Body of pancreas (tissue), 4 donors: ENCODE measurements around the gene SMIM29. TPM values are rescaled to one million over a fixed set of nuclear protein-coding genes. Genes with fewer than 3 reads are reported as not detected.

Experiments
- ATAC-seq: fragments of 150-250 bp; one replicate; pipeline ENCODE4 v1.9.1; 2016
- DNase-seq, 4 donors: peaks; one replicate each; pipeline ENCODE4 v3.0.0-alpha.2; 2019
- H3K27ac ChIP-seq, 4 donors: fragments of 200-600 bp; sonication (generic); 1 replicate in 3 of 4; 2 replicates in 1 of 4; pipeline versions ENCODE4 v1.5.1 to v1.6.1; 2016 to 2019; ENCODE audit warnings: mild to moderate bottlenecking in 1 of 4, mixed read lengths in 1 of 4, moderate library complexity in 1 of 4
- H3K27me3 ChIP-seq, 2 donors: fragments of 200-600 bp; sonication (generic); one replicate each; pipeline ENCODE4 v1.6.0; 2016; ENCODE audit warnings: mild to moderate bottlenecking in 1 of 2
- H3K36me3 ChIP-seq, 2 donors: fragments of 200-600 bp; sonication (generic); replicated peaks in 1 of 2; 2 replicates each; pipeline ENCODE4 v1.5.1; 2016; ENCODE audit warnings: low read depth in 2 of 2; ENCODE audit not compliant: insufficient read depth in 1 of 2
- H3K4me1 ChIP-seq: fragments of 200-600 bp; sonication (generic); one replicate; pipeline ENCODE4 v1.6.0; 2016
- H3K4me3 ChIP-seq, 2 donors: fragments of 200-600 bp; sonication (generic); 1 replicate in 1 of 2; 2 replicates in 1 of 2; pipeline ENCODE4 v1.5.1; 2016 to 2019
- H3K9me3 ChIP-seq, 3 donors: fragments of 200-600 bp; sonication (generic); 1 replicate in 2 of 3; 2 replicates in 1 of 3; pipeline ENCODE4 v1.5.1; 2016
- POLR2A ChIP-seq, 3 donors: fragments of 450-650 bp; IDR thresholded peaks; one replicate each; pipeline ENCODE4 v1.6.1; 2016; ENCODE audit warnings: antibody characterized with exemption in 3 of 3, mild to moderate bottlenecking in 2 of 3
- WGBS, 2 donors: methylation state at CpG; one replicate each; pipeline ENCODE4 v1.1.5; 2017; 5-methylcytosine and 5-hydroxymethylcytosine counted together
- intact Hi-C: fragments of 100-400 bp; cut with DNase I; formaldehyde crosslinking; loops from one replicate; pipeline ENCODE4 v1.15.1; 2023
- total RNA-seq, 2 donors: library from RNA; depleted of rRNA; stranded (reverse); fragments of >200 nt; gene quantifications; one replicate each; pipeline ENCODE4 v1.1.0, GENCODE V29; 2016
- TF ChIP-seq, protein P1 (sequence below), 7 experiments: fragments of 450-650 bp in 4 of 7; fragments of 200-600 bp in 3 of 7; sonication (generic) in 3 of 7; IDR thresholded peaks; one replicate each; pipeline ENCODE4 v1.5.1; 2016 to 2019; ENCODE audit warnings: antibody characterized with exemption in 7 of 7

The SMIM29 gene
- total RNA-seq, 2 donors from 2014 or later = 8.6 to 21.5 TPM

DNA sequence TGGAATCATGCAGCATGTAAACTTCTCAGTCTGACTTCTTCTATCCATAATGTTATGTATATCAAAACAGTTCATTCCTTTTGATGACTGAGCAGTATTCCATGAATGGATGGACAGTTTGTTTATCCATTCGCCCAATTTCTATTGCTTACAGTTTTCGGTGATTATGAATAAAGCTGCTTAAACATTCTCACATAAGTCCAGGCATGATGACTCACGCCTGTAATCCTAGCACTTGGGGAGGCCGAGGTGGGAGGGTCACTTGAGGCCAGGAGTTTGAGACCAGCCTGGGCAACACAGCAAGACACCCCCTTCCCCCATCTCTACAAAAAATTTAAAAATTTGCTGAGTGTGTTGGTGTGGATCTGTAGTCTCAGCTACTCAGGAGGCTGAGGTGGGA lies 35.0 kb downstream of the SMIM29 start:
- no peak for DNase-seq
- intact Hi-C loops = no loop called here
- WGBS, 2 donors = 79 to 93% methylated on average over 4 of the region's 4 CpGs
- ATAC-seq = no peak
- H3K9me3 ChIP-seq = no peaks in the 10 kb centered on the region
- H3K27me3 ChIP-seq = no peaks in the 10 kb centered on the region
- H3K4me1 ChIP-seq = no peaks in the 10 kb centered on the region
- no peak overlapping the region for H3K27ac ChIP-seq
- TF ChIP-seq POLR2A (IDR thresholded peaks at IDR 0.05) = no peak
- TF ChIP-seq, protein P1, sequence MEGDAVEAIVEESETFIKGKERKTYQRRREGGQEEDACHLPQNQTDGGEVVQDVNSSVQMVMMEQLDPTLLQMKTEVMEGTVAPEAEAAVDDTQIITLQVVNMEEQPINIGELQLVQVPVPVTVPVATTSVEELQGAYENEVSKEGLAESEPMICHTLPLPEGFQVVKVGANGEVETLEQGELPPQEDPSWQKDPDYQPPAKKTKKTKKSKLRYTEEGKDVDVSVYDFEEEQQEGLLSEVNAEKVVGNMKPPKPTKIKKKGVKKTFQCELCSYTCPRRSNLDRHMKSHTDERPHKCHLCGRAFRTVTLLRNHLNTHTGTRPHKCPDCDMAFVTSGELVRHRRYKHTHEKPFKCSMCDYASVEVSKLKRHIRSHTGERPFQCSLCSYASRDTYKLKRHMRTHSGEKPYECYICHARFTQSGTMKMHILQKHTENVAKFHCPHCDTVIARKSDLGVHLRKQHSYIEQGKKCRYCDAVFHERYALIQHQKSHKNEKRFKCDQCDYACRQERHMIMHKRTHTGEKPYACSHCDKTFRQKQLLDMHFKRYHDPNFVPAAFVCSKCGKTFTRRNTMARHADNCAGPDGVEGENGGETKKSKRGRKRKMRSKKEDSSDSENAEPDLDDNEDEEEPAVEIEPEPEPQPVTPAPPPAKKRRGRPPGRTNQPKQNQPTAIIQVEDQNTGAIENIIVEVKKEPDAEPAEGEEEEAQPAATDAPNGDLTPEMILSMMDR (IDR thresholded peaks at IDR 0.05) = no peak
- H3K36me3 ChIP-seq = no peaks in the 10 kb centered on the region
- H3K4me3 ChIP-seq = no peak overlapping the region

- Histone ChIP-seq H3K9me3 (no peaks in the 10 kb centered on the region), H3K4me1 (no peaks in the 10 kb centered on the region), H3K27me3 (no peaks in the 10 kb centered on the region), H3K36me3 (no peaks in the 10 kb centered on the region), H3K27ac (no peak overlapping the region), H3K4me3 (no peak overlapping the region)
- TF ChIP-seq, protein P1 (IDR thresholded peaks at IDR 0.05) = no peak
- no peak for ATAC-seq
- 64 to 75% methylated on average over 4 of the region's 4 CpGs for WGBS, 2 donors
- intact Hi-C loops = no loop called here
- no peak for DNase-seq
Observed at GRCh38 chr6:34207695-34208443, 40.9 kb downstream of the SMIM29 start.

GRCh38 chr6:34206726-34207125 lies 42.1 kb downstream of the SMIM29 start:
- 63 to 67% methylated on average over 7 of the region's 7 CpGs for WGBS, 2 donors
- Histone ChIP-seq H3K9me3 (no peaks in the 10 kb centered on the region), H3K27me3 (no peaks in the 10 kb centered on the region), H3K4me1 (no peaks in the 10 kb centered on the region), H3K36me3 (no peaks in the 10 kb centered on the region), H3K27ac (no peak overlapping the region), H3K4me3 (no peak overlapping the region)
- DNase-seq (no peak), ATAC-seq (no peak)
- intact Hi-C loops = no loop called here
- no peak for TF ChIP-seq POLR2A (IDR thresholded peaks at IDR 0.05)
- TF ChIP-seq, protein P1 (IDR thresholded peaks at IDR 0.05) = no peak

DNA sequence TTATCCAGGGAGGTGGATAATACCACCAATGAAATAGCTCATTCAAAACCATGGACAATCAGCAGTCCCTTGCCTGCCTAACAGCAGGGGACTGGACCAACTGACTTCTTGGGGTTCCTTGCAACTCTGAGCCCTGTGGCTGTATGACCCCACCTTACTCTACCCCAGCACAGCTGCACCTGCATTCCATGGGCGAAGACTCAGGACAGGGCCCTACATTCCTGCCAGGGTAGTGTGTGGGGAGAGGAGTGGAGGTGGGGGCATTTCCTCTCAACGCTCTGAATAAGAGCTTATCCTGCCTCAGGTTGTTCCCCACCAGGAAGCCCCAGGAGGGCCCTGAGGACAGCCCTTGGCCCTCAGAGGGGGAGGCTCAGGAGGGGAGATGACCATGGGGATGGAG lies 42.9 kb downstream of the SMIM29 start:
- Histone ChIP-seq H3K27ac (no peak overlapping the region), H3K36me3 (no peaks in the 10 kb centered on the region), H3K27me3 (no peaks in the 10 kb centered on the region), H3K4me3 (no peak overlapping the region), H3K9me3 (no peaks in the 10 kb centered on the region), H3K4me1 (no peaks in the 10 kb centered on the region)
- intact Hi-C loops = no loop called here
- DNase-seq (no peak), ATAC-seq (no peak)
- 75 to 85% methylated on average over 2 of the region's 2 CpGs for WGBS, 2 donors
- no peak for TF ChIP-seq POLR2A (IDR thresholded peaks at IDR 0.05)
- TF ChIP-seq, protein P1 (IDR thresholded peaks at IDR 0.05) = no peak

- no peak overlapping the region for H3K27ac ChIP-seq
- H3K4me3 ChIP-seq = no peak overlapping the region
- intact Hi-C loops = no loop called here
- H3K4me1 ChIP-seq = no peaks in the 10 kb centered on the region
- DNase-seq = no peak
- no peaks in the 10 kb centered on the region for H3K36me3 ChIP-seq
- no peaks in the 10 kb centered on the region for H3K27me3 ChIP-seq
- no peak for ATAC-seq
- 74 to 82% methylated on average over 2 to 3 of the region's 3 CpGs for WGBS, 2 donors
- no peaks in the 10 kb centered on the region for H3K9me3 ChIP-seq
- no peak for TF ChIP-seq POLR2A (IDR thresholded peaks at IDR 0.05)
- TF ChIP-seq, protein P1 (IDR thresholded peaks at IDR 0.05) = no peak
Observed at GRCh38 chr6:34205466-34205865, 43.3 kb downstream of the SMIM29 start.
